Dedifferentiated amniotic fluid mesenchymal stem cell (primary cell): ENCODE measurements around the gene IL1A.

ENCODE experiments used
- DNase-seq: peaks from one replicate; pipeline ENCODE4 v3.0.0-alpha.2; 2016; ENCODE audit errors: extremely low spot score

The IL1A gene

GRCh38 chr2:112793449-112793978 is 9.2 kb upstream of the IL1A start:
- no peak for DNase-seq

GRCh38 chr2:112792419-112792818 is 8.1 kb upstream of the IL1A start:
- no peak for DNase-seq

GRCh38 chr2:112791693-112792230 is 7.5 kb upstream of the IL1A start:
- DNase-seq: no peak

GRCh38 chr2:112791019-112791418 is 6.7 kb upstream of the IL1A start:
- no peak for DNase-seq

GRCh38 chr2:112790305-112790704 is 6.0 kb upstream of the IL1A start:
- no peak for DNase-seq

- DNase-seq: no peak
These were observed 4.9 kb upstream of the IL1A start for GRCh38 chr2:112789186-112789585.

- DNase-seq: no peak
These were observed 4.4 kb upstream of the IL1A start for GRCh38 chr2:112788653-112789052.

GRCh38 chr2:112787729-112788393 is 3.6 kb upstream of the IL1A start:
- no peak for DNase-seq

GRCh38 chr2:112787294-112787693 is 3.0 kb upstream of the IL1A start:
- no peak for DNase-seq

GRCh38 chr2:112783187-112783714 is 1.0 kb downstream of the IL1A start:
- no peak for DNase-seq

- no peak for DNase-seq
These were observed 2.0 kb downstream of the IL1A start for GRCh38 chr2:112782234-112782799.

GRCh38 chr2:112779598-112779997 is 4.7 kb downstream of the IL1A start:
- no peak for DNase-seq

GRCh38 chr2:112777036-112777435 is 7.3 kb downstream of the IL1A start:
- DNase-seq: no peak

- no peak for DNase-seq
These were observed 8.2 kb downstream of the IL1A start for GRCh38 chr2:112776113-112776512.

- DNase-seq: no peak
These were observed 9.6 kb downstream of the IL1A start for GRCh38 chr2:112774536-112775285.

GRCh38 chr2:112773556-112773955 is 10.7 kb downstream of the IL1A start:
- no peak for DNase-seq

GRCh38 chr2:112772911-112773475 is 11.3 kb downstream of the IL1A start:
- no peak for DNase-seq

- no peak for DNase-seq
These were observed 12.0 kb downstream of the IL1A start for GRCh38 chr2:112772322-112772721.

GRCh38 chr2:112768432-112768831 is 15.9 kb downstream of the IL1A start:
- no peak for DNase-seq

GRCh38 chr2:112767693-112768330 is 16.5 kb downstream of the IL1A start:
- no peak for DNase-seq

- DNase-seq: no peak
These were observed 19.0 kb downstream of the IL1A start for GRCh38 chr2:112765251-112765650.
